ENCODE measurements around the gene POLA1.

POLA1 gene

DNA sequence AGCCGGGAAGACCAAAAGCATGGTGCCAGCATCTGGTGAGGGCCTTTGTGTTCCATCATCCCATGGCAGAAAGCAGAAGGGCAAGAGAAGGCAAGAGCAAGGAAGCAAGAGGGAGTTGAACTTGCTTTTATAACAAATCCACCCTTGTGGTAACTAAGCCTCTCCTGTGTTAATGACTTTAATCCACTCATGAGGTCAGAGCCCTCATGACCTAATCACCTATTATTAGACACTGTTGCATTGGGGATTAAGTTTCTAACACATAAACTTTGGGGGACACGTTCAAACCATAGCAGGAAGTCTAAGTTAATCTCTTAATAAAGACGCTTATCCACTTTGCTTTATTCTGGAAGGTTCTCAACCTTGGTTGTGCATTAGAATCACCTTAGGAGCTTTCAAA is 34.1 kb upstream of the POLA1 start:
- TF ChIP-seq CTCF (IDR thresholded peaks at IDR 0.05; ENCODE audit: unreplicated experiment in 3 of 3) = no peak
- Mint-ChIP-seq H3K4me3 (no peak overlapping the region), H3K27ac (no peak overlapping the region), H3K27me3 (ENCODE audit: low read depth) (peaks cover 3% of the 10 kb centered on the region), H3K36me3 (ENCODE audit: low read depth) (no peaks in the 10 kb centered on the region), H3K9me3 (no peaks in the 10 kb centered on the region), H3K4me1 (no peaks in the 10 kb centered on the region)

DNA sequence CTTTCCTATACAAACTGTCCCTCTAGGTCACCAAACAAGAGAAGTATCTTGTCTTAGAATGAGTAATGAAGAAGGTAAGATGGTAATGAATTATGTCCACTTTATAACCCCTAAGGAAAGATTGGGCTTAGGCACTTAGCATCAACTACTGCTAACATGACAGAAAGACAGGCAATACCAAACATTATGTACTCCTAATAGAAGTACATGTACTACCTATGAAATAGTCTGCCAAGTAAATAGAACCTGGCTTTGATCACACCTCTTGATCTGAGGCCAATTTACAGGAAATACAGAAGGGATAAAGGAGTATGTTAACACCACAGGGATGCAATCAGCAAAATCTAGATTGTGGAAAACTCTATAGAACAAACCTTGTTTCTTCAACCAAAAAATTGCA is 32.4 kb upstream of the POLA1 start:
- Mint-ChIP-seq H3K9me3 (no peaks in the 10 kb centered on the region), H3K27me3 (ENCODE audit: low read depth) (peaks cover 3% of the 10 kb centered on the region), H3K36me3 (ENCODE audit: low read depth) (no peaks in the 10 kb centered on the region), H3K4me3 (no peak overlapping the region), H3K4me1 (no peaks in the 10 kb centered on the region), H3K27ac (no peak overlapping the region)
- TF ChIP-seq CTCF (IDR thresholded peaks at IDR 0.05; ENCODE audit: unreplicated experiment in 3 of 3) = no peak

DNA sequence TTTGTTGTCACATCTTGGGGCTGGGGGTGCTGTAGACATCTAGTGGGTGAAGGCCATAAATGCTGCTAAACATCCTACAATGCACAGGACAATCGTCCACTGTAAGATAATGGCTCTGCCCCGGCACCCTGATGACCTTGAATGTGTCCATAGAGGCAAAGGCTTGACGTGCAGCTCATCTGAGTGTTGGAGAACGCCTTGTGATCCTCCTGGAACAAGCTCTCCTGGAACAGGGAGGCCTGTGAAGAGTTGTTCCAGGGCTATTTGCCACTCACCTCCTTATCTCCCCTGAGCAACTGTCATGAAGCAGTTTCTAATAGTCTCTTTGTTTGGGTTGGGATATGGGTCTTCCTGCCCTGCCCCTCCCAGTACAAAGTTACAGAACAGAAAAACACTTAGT is 31.4 kb upstream of the POLA1 start:
- Mint-ChIP-seq H3K27ac (no peak overlapping the region), H3K9me3 (no peaks in the 10 kb centered on the region), H3K4me3 (no peak overlapping the region), H3K27me3 (ENCODE audit: low read depth) (peaks cover 3% of the 10 kb centered on the region), H3K36me3 (ENCODE audit: low read depth) (no peaks in the 10 kb centered on the region), H3K4me1 (no peaks in the 10 kb centered on the region)
- TF ChIP-seq CTCF (IDR thresholded peaks at IDR 0.05; ENCODE audit: unreplicated experiment in 3 of 3) = no peak

DNA sequence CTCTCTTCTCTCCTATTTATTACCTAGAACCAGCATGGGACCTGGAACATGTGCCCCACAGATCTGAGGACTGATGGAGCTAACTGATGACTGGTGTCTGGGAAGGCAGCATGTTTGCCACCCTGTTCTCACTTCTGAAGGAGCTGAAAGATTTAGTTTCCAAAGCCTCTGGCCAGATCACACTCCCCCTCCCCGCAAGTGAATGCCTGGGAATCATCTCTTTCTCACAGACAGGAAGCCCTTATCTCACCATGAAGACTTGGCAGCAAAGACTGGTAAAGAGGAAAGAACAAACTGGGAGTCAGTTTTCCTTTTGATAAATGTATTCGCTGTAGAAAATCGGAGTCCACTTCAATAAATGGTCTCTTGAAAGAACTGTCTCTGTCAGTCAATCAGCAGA is 25.6 kb upstream of the POLA1 start:
- no peak overlapping the region for H3K4me3 Mint-ChIP-seq
- peak overlapping the region in 1 of 3 experiments; percentile 17 for H3K27ac Mint-ChIP-seq
- TF ChIP-seq CTCF (IDR thresholded peaks at IDR 0.05; ENCODE audit: unreplicated experiment in 3 of 3) = no peak
- H3K4me1 Mint-ChIP-seq = no peaks in the 10 kb centered on the region
- no peaks in the 10 kb centered on the region for H3K9me3 Mint-ChIP-seq
- no peaks in the 10 kb centered on the region for H3K36me3 Mint-ChIP-seq (ENCODE audit: low read depth)
- no peaks in the 10 kb centered on the region for H3K27me3 Mint-ChIP-seq (ENCODE audit: low read depth)

GRCh38 chrX:24672701-24673190 is 21.0 kb upstream of the POLA1 start:
- Mint-ChIP-seq H3K27me3 (ENCODE audit: low read depth) (no peaks in the 10 kb centered on the region), H3K27ac (no peak overlapping the region), H3K9me3 (no peaks in the 10 kb centered on the region), H3K36me3 (ENCODE audit: low read depth) (no peaks in the 10 kb centered on the region), H3K4me3 (no peak overlapping the region), H3K4me1 (no peaks in the 10 kb centered on the region)
- TF ChIP-seq CTCF (IDR thresholded peaks at IDR 0.05; ENCODE audit: unreplicated experiment in 3 of 3) = no peak

DNA sequence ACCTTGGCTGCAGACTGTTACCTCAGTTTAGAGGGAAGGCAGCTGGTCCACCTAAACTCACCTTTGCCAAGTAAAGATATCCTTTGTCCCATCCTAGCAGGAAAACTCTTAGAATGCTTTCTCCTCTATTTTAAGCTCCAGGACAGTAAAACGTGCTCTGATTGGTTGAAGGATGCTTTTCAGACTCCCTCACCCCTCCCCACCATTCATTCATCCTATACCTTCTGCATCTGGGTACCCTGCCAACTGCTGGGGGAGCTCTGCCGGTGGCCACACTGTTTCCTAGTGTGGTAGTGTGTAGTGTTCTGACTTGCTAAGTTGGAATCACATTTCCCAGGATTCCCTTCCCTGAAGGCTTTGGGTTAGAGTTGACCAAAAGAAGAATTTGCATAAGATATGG is 20.3 kb upstream of the POLA1 start:
- H3K4me3 Mint-ChIP-seq = no peak overlapping the region
- no peaks in the 10 kb centered on the region for H3K27me3 Mint-ChIP-seq (ENCODE audit: low read depth)
- H3K27ac Mint-ChIP-seq = no peak overlapping the region
- H3K36me3 Mint-ChIP-seq (ENCODE audit: low read depth) = no peaks in the 10 kb centered on the region
- H3K4me1 Mint-ChIP-seq = no peaks in the 10 kb centered on the region
- no peak for TF ChIP-seq CTCF (IDR thresholded peaks at IDR 0.05; ENCODE audit: unreplicated experiment in 3 of 3)
- H3K9me3 Mint-ChIP-seq = no peaks in the 10 kb centered on the region

Measured in nephron (organoid).